ENCODE measurements around the gene TUBGCP4. TPM values are rescaled to one million over a fixed set of nuclear protein-coding genes. Genes with fewer than 3 reads are reported as not detected.

Gene TUBGCP4
- total RNA-seq, 4 donors from 2014 or later: 10.7 to 23.6 (median 17.6) TPM

GRCh38 chr15:43360821-43361220, 10.1 kb upstream of the TUBGCP4 start:
- Histone ChIP-seq H3K9me3 (no peaks in the 10 kb centered on the region), H3K27ac (no peak overlapping the region), H3K36me3 (peaks cover 40 to 56% of the 10 kb centered on the region in 2 donors), H3K4me3 (replicated peaks in 1 of 3) (no peak overlapping the region), H3K4me1 (no peaks in the 10 kb centered on the region), H3K27me3 (no peaks in the 10 kb centered on the region)
- WGBS, 2 donors: 96% methylated on average over 4 of the region's 4 CpGs
- DNase-seq: no peak
- intact Hi-C loops (cut with DNase I): no loop called here
- TF ChIP-seq POLR2A (IDR thresholded peaks at IDR 0.05): no peak
- TF ChIP-seq CTCF (IDR thresholded peaks at IDR 0.05): no peak

- TF ChIP-seq POLR2A (IDR thresholded peaks at IDR 0.05): no peak
- TF ChIP-seq CTCF (IDR thresholded peaks at IDR 0.05): no peak
- H3K4me1 ChIP-seq: no peaks in the 10 kb centered on the region
- intact Hi-C loops (cut with DNase I): no loop called here
- H3K27ac ChIP-seq: no peak overlapping the region
- H3K36me3 ChIP-seq: peaks cover 46 to 62% of the 10 kb centered on the region in 2 donors
- H3K9me3 ChIP-seq: no peaks in the 10 kb centered on the region
- H3K27me3 ChIP-seq: no peaks in the 10 kb centered on the region
- WGBS, 2 donors: 95 to 98% methylated on average over 7 of the region's 7 CpGs
- H3K4me3 ChIP-seq (replicated peaks in 1 of 3): no peak overlapping the region
- no peak for DNase-seq
Observed at GRCh38 chr15:43361313-43361903, 9.5 kb upstream of the TUBGCP4 start.

- peaks cover 16 to 24% of the 10 kb centered on the region in 2 donors for H3K4me1 ChIP-seq
- H3K27ac ChIP-seq: peak overlapping the region in 2 of 3 donors; percentile 47 to 59
- H3K4me3 ChIP-seq (replicated peaks in 1 of 3): peak overlapping the region; percentile 64 to 85 (median 77)
- no peaks in the 10 kb centered on the region for H3K27me3 ChIP-seq
- no peaks in the 10 kb centered on the region for H3K9me3 ChIP-seq
- H3K36me3 ChIP-seq: peaks cover 6 to 9% of the 10 kb centered on the region in 2 donors
- WGBS, 2 donors: 1 to 2% methylated on average over 20 to 27 of the region's 45 CpGs
- intact Hi-C loops (cut with DNase I): no loop called here
- DNase-seq: peak; percentile 4 to 29
- no peak for TF ChIP-seq CTCF (IDR thresholded peaks at IDR 0.05)
- no peak for TF ChIP-seq POLR2A (IDR thresholded peaks at IDR 0.05)
Observed at GRCh38 chr15:43370310-43370974, 459 bp upstream of the TUBGCP4 start.

- Histone ChIP-seq H3K27ac (no peak overlapping the region), H3K27me3 (no peaks in the 10 kb centered on the region), H3K9me3 (no peaks in the 10 kb centered on the region), H3K36me3 (peaks cover 0 to 2% of the 10 kb centered on the region in 2 donors), H3K4me1 (peaks cover 4 to 10% of the 10 kb centered on the region in 2 donors), H3K4me3 (replicated peaks in 1 of 3) (no peak overlapping the region)
- 59 to 60% methylated on average over 13 of the region's 13 CpGs for WGBS, 2 donors
- intact Hi-C loops (cut with DNase I): no loop called here
- peak; percentile 31 to 75 (median 50) for TF ChIP-seq CTCF (IDR thresholded peaks at IDR 0.05)
- TF ChIP-seq POLR2A (IDR thresholded peaks at IDR 0.05): no peak
- peak; percentile 12 to 21 for DNase-seq
Observed at GRCh38 chr15:43376017-43376705, 5.3 kb downstream of the TUBGCP4 start.

- Histone ChIP-seq H3K27me3 (no peaks in the 10 kb centered on the region), H3K4me3 (replicated peaks in 1 of 3) (no peak overlapping the region), H3K9me3 (no peaks in the 10 kb centered on the region), H3K36me3 (peaks cover 8 to 24% of the 10 kb centered on the region in 2 donors), H3K4me1 (no peaks in the 10 kb centered on the region), H3K27ac (no peak overlapping the region)
- no peak for DNase-seq
- intact Hi-C loops (cut with DNase I): no loop called here
- TF ChIP-seq CTCF (IDR thresholded peaks at IDR 0.05) (no peak), POLR2A (IDR thresholded peaks at IDR 0.05) (no peak)
Observed at GRCh38 chr15:43378601-43379000, 7.7 kb downstream of the TUBGCP4 start.

All from thyroid gland (tissue), 4 donors.